ENCODE results near the gene RASA3.

Gene RASA3

GRCh38 chr13:113997845-113998751 lies 134.3 kb downstream of the RASA3 start:
- no peak for TF ChIP-seq CTCF (IDR thresholded peaks at IDR 0.05)
- no peak overlapping the region for H3K4me3 ChIP-seq
- peak; percentile 84 for DNase-seq (ENCODE audit: low spot score)
- H3K27ac ChIP-seq, result peak overlapping the region in 1 of 2 donors; percentile 74

- H3K4me3 ChIP-seq, result no peak overlapping the region
- H3K27ac ChIP-seq, result no peak overlapping the region
- no peak for TF ChIP-seq CTCF (IDR thresholded peaks at IDR 0.05)
- no peak for DNase-seq (ENCODE audit: low spot score)
Measured at GRCh38 chr13:113996912-113997745, 135.3 kb downstream of the RASA3 start.

- no peak for TF ChIP-seq CTCF (IDR thresholded peaks at IDR 0.05)
- H3K4me3 ChIP-seq, result no peak overlapping the region
- no peak for DNase-seq (ENCODE audit: low spot score)
- no peak overlapping the region for H3K27ac ChIP-seq
Measured at GRCh38 chr13:113996081-113996911, 136.1 kb downstream of the RASA3 start.

GRCh38 chr13:113995051-113995601 lies 137.3 kb downstream of the RASA3 start:
- TF ChIP-seq CTCF (IDR thresholded peaks at IDR 0.05), result no peak
- DNase-seq (ENCODE audit: low spot score), result no peak
- Histone ChIP-seq H3K27ac (no peak overlapping the region), H3K4me3 (no peak overlapping the region)

- no peak overlapping the region for H3K27ac ChIP-seq
Measured at GRCh38 chr13:113992276-113993005, 140.0 kb downstream of the RASA3 start.

More at GRCh38 chr13:113992276-113993005, 140.0 kb downstream of the RASA3 start:
- DNase-seq (ENCODE audit: low spot score), result no peak
- no peak for TF ChIP-seq CTCF (IDR thresholded peaks at IDR 0.05)
- H3K4me3 ChIP-seq, result no peak overlapping the region
